A549 treated with AZD2906 at 1 μM for 4 hours (cell line): ENCODE measurements around the gene RLN3. TPM values are rescaled to one million over a fixed set of nuclear protein-coding genes. Genes with fewer than 3 reads are reported as not detected.

ENCODE experiments used
- total RNA-seq: library from RNA; stranded (reverse); fragments of 200-300 nt; extraction: Qiagen RNA extraction; gene quantifications from 5 replicates; pipeline ENCODE4 v1.2.3, GENCODE V29; 2022

Gene RLN3, protein sequence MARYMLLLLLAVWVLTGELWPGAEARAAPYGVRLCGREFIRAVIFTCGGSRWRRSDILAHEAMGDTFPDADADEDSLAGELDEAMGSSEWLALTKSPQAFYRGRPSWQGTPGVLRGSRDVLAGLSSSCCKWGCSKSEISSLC
- not detected in 5 replicates for total RNA-seq

DNA sequence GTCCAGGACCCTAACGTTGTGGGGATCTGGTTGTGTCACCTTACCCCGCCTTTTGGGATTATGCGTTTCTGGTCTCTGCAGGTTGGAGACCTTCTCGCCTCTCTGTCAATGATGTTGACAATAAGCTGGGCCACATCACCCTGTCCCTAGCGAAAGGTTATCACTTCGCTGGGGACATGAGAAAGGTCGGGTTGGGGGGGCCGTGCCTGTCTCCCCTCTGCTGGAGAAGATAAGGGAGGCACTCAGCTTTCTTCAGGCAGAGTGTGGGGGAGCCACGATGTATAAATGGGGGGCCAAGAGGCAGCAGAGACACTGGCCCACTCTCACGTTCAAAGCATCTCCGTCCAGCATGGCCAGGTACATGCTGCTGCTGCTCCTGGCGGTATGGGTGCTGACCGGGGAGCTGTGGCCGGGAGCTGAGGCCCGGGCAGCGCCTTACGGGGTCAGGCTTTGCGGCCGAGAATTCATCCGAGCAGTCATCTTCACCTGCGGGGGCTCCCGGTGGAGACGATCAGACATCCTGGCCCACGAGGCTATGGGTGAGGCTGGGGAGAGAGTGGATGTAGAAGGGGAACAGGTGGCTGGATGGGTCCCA, at the start of gene RLN3:
TSS of gene RLN3 (plus strand) at position 293 of the 595 bp plus-strand sequence. CDS start at position 350, 57 bp downstream.

DNA sequence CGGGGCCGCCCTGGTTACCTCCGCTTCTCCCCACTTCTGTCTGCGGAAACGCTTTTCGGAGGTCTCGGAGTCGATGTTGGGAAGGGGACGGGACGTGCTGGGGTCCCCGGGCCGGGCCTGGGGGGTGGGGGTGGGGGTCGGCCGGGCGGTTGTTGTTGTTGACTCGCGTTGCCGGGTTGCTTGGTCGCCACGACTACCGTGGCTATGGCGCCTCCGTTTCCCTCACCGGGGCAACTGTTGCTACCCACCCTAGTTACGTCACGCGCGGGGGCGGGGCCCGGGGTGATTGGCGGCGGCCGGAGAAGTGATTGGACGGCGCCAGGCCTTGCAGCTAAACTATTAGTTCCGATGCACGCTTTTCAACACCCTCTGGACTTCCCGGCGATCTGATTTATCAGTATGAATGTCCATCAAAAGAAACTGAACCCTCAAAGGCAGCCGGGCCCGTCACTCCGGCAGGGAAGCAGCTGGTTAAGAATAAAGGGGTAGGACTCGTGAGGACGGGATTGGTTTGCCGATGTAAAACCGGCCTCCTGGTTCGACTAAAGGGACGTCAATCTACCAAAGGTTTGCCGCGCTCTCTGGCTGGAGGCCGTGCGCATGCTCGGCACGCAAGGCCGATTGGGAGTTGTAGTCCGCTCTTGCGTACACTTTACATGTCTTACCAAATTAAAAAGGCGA, 21.7 kb upstream of the RLN3 start, which contains the start of gene RFX1:
TSS of gene RFX1 (minus strand) at position 236 of the 681 bp plus-strand sequence. CDS start 12,477 bp downstream, outside the sequence.

DNA sequence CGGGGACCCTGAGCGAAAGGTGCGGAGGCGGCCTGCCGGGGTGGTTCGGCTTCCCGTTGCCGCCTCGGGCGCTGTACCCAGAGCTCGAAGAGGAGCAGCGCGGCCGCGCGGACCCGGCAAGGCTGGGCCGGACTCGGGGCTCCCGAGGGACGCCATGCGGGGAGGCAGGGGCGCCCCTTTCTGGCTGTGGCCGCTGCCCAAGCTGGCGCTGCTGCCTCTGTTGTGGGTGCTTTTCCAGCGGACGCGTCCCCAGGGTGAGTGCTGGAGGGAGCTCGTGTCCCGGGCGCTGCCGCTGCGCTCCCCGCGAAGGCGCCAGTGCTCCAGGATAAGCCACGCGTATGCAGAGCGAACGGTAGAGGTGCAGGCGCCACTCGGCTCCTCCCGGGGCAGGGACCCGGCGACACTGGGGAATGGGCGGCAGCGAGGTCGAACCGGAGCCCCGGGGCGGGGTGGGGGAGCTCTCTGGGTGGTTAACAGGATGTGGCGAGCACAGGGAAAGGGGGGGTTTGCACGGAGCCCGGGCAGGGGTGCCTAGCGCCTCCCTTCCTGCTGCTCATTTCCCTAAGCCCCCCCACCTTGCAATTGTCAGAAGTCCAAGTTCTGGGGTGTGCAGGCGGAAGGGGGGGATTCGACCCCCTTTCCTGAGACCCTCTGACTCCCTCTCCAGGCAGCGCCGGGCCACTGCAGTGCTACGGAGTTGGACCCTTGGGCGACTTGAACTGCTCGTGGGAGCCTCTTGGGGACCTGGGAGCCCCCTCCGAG, 4.0 kb downstream of the RLN3 start, which contains the start of gene IL27RA:
TSS of gene IL27RA (plus strand) at position 44 of the 762 bp plus-strand sequence. CDS start at position 155, 111 bp downstream.

DNA sequence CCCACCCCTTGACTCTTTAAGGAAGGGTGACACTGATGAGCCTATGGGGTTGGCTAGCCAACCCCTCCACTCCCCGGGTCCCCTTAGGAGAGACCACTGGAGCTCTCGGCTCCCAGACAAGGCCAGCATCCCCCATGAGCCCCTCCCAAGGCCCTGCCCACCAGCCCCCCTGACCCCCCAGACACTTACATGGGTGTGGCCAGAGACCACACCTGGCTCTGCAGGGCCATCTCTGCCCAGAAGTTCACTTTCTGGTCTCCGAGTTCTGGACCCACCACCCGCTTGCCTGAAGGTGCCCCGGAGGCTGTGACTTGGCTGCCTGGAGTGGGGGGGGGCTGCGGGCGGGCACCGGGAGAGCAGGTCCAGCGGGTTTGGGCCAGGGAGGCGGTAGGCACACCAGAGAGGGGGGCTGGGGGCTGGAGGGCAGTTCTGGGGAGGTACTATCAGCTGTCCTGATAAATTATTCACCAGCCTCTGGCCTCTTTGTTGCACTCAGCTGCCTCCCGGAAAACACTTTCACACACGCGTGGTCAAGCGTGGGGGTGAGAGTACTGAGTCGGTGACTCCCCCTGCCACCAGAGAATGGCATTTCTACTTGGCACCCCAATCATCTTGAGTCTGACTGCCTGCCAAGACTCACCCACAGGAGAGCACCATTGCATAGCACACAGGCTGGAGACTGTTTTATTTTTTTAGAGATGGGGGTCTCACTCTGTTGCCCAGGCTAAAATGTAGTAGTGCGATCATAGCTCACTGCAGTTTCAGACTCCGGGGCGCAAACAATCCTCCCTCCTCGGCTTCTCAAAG, 34.0 kb downstream of the RLN3 start, which contains the start of gene PALM3:
TSS of gene PALM3 (minus strand) at position 326 of the 807 bp plus-strand sequence. CDS start at position 230, 96 bp downstream.

DNA sequence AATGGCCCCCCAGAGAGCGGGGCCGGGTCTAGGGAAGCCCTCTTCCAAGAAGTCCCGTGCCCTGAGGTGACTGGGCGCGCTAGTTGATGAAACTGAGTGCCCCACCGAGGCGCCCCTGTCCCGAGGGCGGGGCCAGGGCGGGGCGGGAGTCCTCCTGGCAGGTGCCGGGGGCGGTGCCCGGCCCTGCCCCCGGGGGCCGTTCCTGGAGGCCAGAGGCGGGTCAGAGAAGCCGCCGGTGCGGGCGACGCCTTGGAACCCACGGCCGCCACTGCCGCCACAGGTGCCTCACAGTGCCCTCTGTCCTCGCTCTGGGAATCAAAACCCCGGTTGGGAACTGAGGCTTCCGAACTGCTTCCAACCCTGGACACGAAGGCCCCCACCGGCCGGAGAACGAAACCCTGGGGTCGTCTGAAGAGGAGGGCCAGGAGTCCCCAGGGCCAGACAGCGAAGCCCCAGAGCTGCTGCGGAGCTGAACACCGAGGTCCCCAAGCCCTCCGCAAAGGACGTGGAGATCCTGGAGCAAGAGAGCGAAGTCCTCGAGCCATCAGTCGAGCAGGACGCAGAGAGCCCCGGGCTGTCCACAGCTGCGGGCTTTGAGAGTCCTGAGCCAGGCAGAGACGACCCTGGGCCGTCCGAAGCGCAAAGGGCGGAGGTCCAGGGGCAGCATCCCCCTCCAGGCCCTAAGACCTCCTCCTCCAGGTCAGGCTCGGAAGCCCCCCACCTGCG, 44.8 kb downstream of the RLN3 start, which contains the start of gene MISP3:
TSS of gene MISP3 (plus strand) at position 252 of the 726 bp plus-strand sequence. CDS start 524 bp downstream, outside the sequence.

Other genes starting within 250 kb of the RLN3 start
- 2.4 to 3.6 TPM (median 3.5 TPM) in 5 replicates for gene ZSWIM4, start 232.7 kb upstream of the RLN3 start, total RNA-seq
- gene NANOS3, start 151.0 kb upstream of the RLN3 start, total RNA-seq = 2.1 to 3.6 TPM (median 2.8 TPM) in 5 replicates
- gene BRME1, start 122.0 kb upstream of the RLN3 start, total RNA-seq = 0.34 to 0.57 TPM (median 0.46 TPM) in 4 of 5 replicates, not detected in the other
- 7.7 to 9.5 TPM (median 9.3 TPM) in 5 replicates for gene CC2D1A, start 121.9 kb upstream of the RLN3 start, total RNA-seq
- gene PODNL1, start 89.7 kb upstream of the RLN3 start, total RNA-seq = 0.65 to 1.6 TPM (median 1.4 TPM) in 5 replicates
- gene DCAF15, start 75.6 kb upstream of the RLN3 start, total RNA-seq = 14.7 to 24.0 TPM (median 20.5 TPM) in 5 replicates
- 3.2 to 5.4 TPM (median 4.8 TPM) in 5 replicates for gene RFX1, start 21.8 kb upstream of the RLN3 start, total RNA-seq
- 8.4 to 10.7 TPM (median 9.2 TPM) in 5 replicates for gene IL27RA, start 3.6 kb downstream of the RLN3 start, total RNA-seq
- gene PALM3, start 33.9 kb downstream of the RLN3 start, total RNA-seq = 1.4 to 2.6 TPM (median 2.2 TPM) in 5 replicates
- 2.2 to 4.3 TPM (median 3.9 TPM) in 5 replicates for gene MISP3, start 44.6 kb downstream of the RLN3 start, total RNA-seq
- not detected in 5 replicates for gene C19orf67, start 57.6 kb downstream of the RLN3 start, total RNA-seq
- gene SAMD1, start 62.6 kb downstream of the RLN3 start, total RNA-seq = 32.9 to 42.4 TPM (median 37.0 TPM) in 5 replicates
- 28.7 to 36.9 TPM (median 29.6 TPM) in 5 replicates for gene PRKACA, start 89.6 kb downstream of the RLN3 start, total RNA-seq
- gene ASF1B, start 108.4 kb downstream of the RLN3 start, total RNA-seq = 28.6 to 31.7 TPM (median 30.7 TPM) in 5 replicates
- 5.6 to 8.8 TPM (median 6.7 TPM) in 5 replicates for gene ADGRL1, start 178.0 kb downstream of the RLN3 start, total RNA-seq